Hepatocyte (in vitro differentiated cells): ENCODE data around the gene OCA2. TPM values are rescaled to one million over a fixed set of nuclear protein-coding genes. Genes with fewer than 3 reads are reported as not detected.

Experiments used
- DNase-seq: peaks from one replicate; pipeline ENCODE4 v3.0.0-alpha.2; 2016; ENCODE audit warnings: low spot score
- H2AFZ ChIP-seq: fragments of 200-600 bp; sonication (generic); 2 replicates; pipeline ENCODE4 v1.6.0; 2016; ENCODE audit warnings: antibody characterized with exemption, mild to moderate bottlenecking
- H3K27ac ChIP-seq: fragments of 200-600 bp; sonication (generic); 2 replicates; pipeline ENCODE4 v1.5.1; 2016; ENCODE audit warnings: mild to moderate bottlenecking
- H3K27me3 ChIP-seq: fragments of 200-600 bp; sonication (generic); 2 replicates; pipeline ENCODE4 v1.6.1; 2016
- H3K36me3 ChIP-seq: fragments of 200-600 bp; sonication (generic); replicated peaks from 2 replicates; pipeline ENCODE4 v1.5.1; 2016; ENCODE audit warnings: low read depth; ENCODE audit not compliant: insufficient read depth
- H3K4me1 ChIP-seq: fragments of 200-600 bp; sonication (generic); 2 replicates; pipeline ENCODE4 v1.5.1; 2016; ENCODE audit warnings: mild to moderate bottlenecking, moderate library complexity; ENCODE audit not compliant: insufficient read depth
- H3K4me2 ChIP-seq: fragments of 200-600 bp; sonication (generic); 2 replicates; pipeline ENCODE4 v1.6.0; 2016
- H3K4me3 ChIP-seq: fragments of 200-600 bp; sonication (generic); 2 replicates; pipeline ENCODE4 v1.5.1; 2016; ENCODE audit warnings: mild to moderate bottlenecking
- H3K79me2 ChIP-seq: fragments of 200-600 bp; sonication (generic); 2 replicates; pipeline ENCODE4 v1.6.0; 2017; ENCODE audit warnings: mild to moderate bottlenecking
- H3K9me2 ChIP-seq: fragments of 200-600 bp; sonication (generic); replicated peaks from 2 replicates; pipeline ENCODE4 v1.6.0; 2017; ENCODE audit warnings: mild to moderate bottlenecking; ENCODE audit not compliant: insufficient read depth
- H3K9me3 ChIP-seq: fragments of 200-600 bp; sonication (generic); 2 replicates; pipeline ENCODE4 v1.5.1; 2016; ENCODE audit warnings: low read depth, mild to moderate bottlenecking
- H4K20me1 ChIP-seq: fragments of 200-600 bp; sonication (generic); 2 replicates; pipeline ENCODE4 v1.6.0; 2016; ENCODE audit warnings: mild to moderate bottlenecking; ENCODE audit not compliant: insufficient read depth, poor library complexity, severe bottlenecking
- EZH2 ChIP-seq: fragments of 200-600 bp; sonication (generic); IDR thresholded peaks from 2 replicates; pipeline ENCODE4 v1.6.1; 2016; ENCODE audit warnings: antibody characterized with exemption, mild to moderate bottlenecking, borderline replicate concordance
- EZH2phosphoT487 ChIP-seq: fragments of 200-600 bp; sonication (generic); IDR thresholded peaks from one replicate; pipeline ENCODE4 v1.6.1; 2018; ENCODE audit warnings: antibody characterized with exemption, mild to moderate bottlenecking, low read depth, moderate library complexity; ENCODE audit not compliant: unreplicated experiment, severe bottlenecking
- WGBS: methylation state at CpG from one replicate; pipeline ENCODE4 v1.1.6; 2016; ENCODE audit warnings: low lambda C conversion rate; ENCODE audit errors: missing lambda C conversion rate; 5-methylcytosine and 5-hydroxymethylcytosine counted together
- polyA plus RNA-seq: library from polyadenylated mRNA; unstranded; fragments of >200 nt; fragmentation: Nextera tagmentation; extraction: Ambion mirVana; gene quantifications from 2 replicates; pipeline ENCODE4 v1.2.1, GENCODE V29; 2016
- total RNA-seq: library from RNA; depleted of rRNA; stranded (reverse); fragments of >200 nt; gene quantifications from 2 replicates; pipeline ENCODE4 v1.2.3, GENCODE V29; 2014
- TF ChIP-seq, protein P1 (sequence below): fragments of 200-600 bp; sonication (generic); IDR thresholded peaks from 2 replicates; pipeline ENCODE4 v1.5.1; 2016; ENCODE audit warnings: antibody characterized with exemption, mild to moderate bottlenecking; ENCODE audit not compliant: poor library complexity

Gene OCA2
- total and polyA plus RNA-seq, 2 experiments from 2014 or later, result 25.1 to 27.7 TPM

DNA sequence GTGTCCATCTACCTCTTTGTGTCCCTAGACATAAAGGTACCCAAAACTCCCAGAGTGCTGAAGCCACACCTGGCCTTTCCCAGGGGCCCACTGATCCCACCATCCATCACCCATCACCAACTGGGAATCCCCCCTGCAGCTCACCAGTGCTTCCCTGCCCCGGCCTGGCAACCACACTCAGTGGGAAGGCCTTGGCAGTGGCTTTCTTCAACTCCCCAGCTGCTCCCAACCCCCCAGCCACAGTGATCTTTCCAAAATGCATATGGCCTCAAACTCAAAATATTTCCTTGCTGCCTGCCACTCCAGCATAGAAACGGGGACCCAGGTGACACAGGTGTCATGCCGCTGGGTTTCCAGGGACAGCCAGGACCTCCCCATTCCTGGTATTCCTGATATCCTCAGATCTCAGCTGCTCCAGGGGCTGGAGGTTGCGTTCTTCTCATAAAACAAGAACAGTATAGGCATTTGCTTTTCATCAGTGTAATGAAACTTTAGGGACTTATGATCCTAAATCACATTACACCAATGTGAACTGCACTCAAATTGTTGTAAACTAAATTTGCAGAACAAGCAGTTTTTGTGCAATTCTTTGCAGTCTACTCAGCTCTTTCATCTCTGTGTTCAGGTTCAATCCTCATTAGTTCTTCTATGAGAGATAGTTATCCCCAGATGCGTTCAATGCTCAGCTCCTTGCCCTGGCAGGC, 1.3 kb downstream of the OCA2 start:
- H3K27me3 ChIP-seq, result peaks cover 56% of the 10 kb centered on the region
- H3K4me2 ChIP-seq, result peak overlapping the region; percentile 93
- H4K20me1 ChIP-seq, result no peaks in the 10 kb centered on the region
- H3K9me3 ChIP-seq, result no peaks in the 10 kb centered on the region
- DNase-seq, result no peak
- WGBS, result 84% methylated on average over 5 of the region's 5 CpGs
- no peaks in the 10 kb centered on the region for H3K36me3 ChIP-seq
- no peak overlapping the region for H2AFZ ChIP-seq
- H3K9me2 ChIP-seq, result no peaks in the 10 kb centered on the region
- H3K4me3 ChIP-seq, result no peak overlapping the region
- H3K27ac ChIP-seq, result no peak overlapping the region
- TF ChIP-seq, protein P1, sequence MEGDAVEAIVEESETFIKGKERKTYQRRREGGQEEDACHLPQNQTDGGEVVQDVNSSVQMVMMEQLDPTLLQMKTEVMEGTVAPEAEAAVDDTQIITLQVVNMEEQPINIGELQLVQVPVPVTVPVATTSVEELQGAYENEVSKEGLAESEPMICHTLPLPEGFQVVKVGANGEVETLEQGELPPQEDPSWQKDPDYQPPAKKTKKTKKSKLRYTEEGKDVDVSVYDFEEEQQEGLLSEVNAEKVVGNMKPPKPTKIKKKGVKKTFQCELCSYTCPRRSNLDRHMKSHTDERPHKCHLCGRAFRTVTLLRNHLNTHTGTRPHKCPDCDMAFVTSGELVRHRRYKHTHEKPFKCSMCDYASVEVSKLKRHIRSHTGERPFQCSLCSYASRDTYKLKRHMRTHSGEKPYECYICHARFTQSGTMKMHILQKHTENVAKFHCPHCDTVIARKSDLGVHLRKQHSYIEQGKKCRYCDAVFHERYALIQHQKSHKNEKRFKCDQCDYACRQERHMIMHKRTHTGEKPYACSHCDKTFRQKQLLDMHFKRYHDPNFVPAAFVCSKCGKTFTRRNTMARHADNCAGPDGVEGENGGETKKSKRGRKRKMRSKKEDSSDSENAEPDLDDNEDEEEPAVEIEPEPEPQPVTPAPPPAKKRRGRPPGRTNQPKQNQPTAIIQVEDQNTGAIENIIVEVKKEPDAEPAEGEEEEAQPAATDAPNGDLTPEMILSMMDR, result no peak
- no peak for TF ChIP-seq EZH2phosphoT487
- TF ChIP-seq EZH2, result no peak
- no peaks in the 10 kb centered on the region for H3K79me2 ChIP-seq
- peaks cover 30% of the 10 kb centered on the region for H3K4me1 ChIP-seq

DNA sequence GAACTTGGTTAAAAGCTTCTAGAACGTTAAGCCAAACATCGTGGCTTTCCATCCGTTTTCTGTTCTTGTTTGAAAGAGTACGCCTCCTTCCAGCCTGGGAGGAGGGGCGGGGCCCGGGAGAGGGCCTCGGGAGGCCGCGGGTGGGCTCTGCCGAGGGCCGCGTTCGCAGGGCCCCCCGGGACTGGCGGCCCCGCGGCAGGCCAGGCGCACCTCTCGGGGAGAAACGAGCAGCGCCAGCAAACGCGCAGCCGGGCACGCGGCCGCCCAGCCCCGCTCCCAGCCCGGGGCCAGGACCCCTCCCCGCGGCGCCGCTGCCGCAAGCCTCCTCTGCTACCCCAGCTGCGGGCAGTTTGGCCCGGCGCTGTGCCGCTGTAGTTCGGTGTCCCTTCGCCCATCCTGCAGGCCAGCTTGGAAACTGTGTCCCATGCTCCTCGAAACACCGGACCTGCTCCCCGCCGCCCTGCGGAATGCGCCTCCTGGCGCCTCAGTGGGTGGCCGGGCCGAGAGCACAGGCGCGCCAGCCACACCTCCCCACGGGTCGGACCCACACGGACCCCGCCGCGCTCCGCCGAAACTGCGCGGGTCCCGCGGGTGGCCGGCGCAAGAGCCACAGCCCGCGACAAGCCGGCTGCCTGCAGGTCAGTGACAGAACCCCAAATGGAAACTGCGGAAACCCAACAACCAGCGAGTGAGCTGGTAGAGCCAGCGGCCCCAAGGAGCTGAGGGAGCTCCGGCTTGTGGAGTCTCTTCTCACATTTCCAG, 2.3 kb downstream of the OCA2 start:
- peak overlapping the region; percentile 36 for H3K4me3 ChIP-seq
- H3K4me1 ChIP-seq, result peaks cover 30% of the 10 kb centered on the region
- DNase-seq, result peak; percentile 57
- WGBS, result 4% methylated on average over 49 of the region's 72 CpGs
- peak overlapping the region; percentile 68 for H3K27ac ChIP-seq
- peak overlapping the region; percentile 93 for H3K4me2 ChIP-seq
- H3K36me3 ChIP-seq, result no peaks in the 10 kb centered on the region
- no peaks in the 10 kb centered on the region for H3K79me2 ChIP-seq
- no peaks in the 10 kb centered on the region for H3K9me2 ChIP-seq
- peak overlapping the region; percentile 43 for H2AFZ ChIP-seq
- no peaks in the 10 kb centered on the region for H3K9me3 ChIP-seq
- H4K20me1 ChIP-seq, result no peaks in the 10 kb centered on the region
- H3K27me3 ChIP-seq, result peaks cover 58% of the 10 kb centered on the region
- peak; percentile 26 for TF ChIP-seq EZH2phosphoT487
- TF ChIP-seq EZH2, result peak; percentile 36
- TF ChIP-seq, protein P1, result no peak

DNA sequence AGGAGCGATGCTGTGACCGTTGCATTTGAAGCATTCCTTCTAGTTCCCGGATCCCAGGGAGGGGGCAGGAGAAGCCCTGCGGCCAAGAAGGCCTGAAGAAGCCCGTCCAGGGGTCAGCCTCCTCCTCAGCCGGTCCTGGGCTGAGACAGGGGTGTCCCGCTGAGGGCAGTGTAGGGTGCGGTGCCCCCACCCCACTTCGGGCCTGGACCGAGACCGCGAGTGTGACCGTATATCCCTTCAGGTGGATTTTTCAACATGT, 2.8 kb downstream of the OCA2 start:
- no peaks in the 10 kb centered on the region for H4K20me1 ChIP-seq
- TF ChIP-seq EZH2phosphoT487 (no peak), EZH2 (no peak)
- TF ChIP-seq, protein P1, result no peak
- peaks cover 30% of the 10 kb centered on the region for H3K4me1 ChIP-seq
- no peaks in the 10 kb centered on the region for H3K79me2 ChIP-seq
- H3K36me3 ChIP-seq, result no peaks in the 10 kb centered on the region
- H3K4me3 ChIP-seq, result peak overlapping the region; percentile 36
- no peak for DNase-seq
- WGBS, result 3% methylated on average over 13 of the region's 13 CpGs
- peak overlapping the region; percentile 68 for H3K27ac ChIP-seq
- peaks cover 58% of the 10 kb centered on the region for H3K27me3 ChIP-seq
- peak overlapping the region; percentile 43 for H2AFZ ChIP-seq
- H3K4me2 ChIP-seq, result peak overlapping the region; percentile 93
- no peaks in the 10 kb centered on the region for H3K9me3 ChIP-seq
- no peaks in the 10 kb centered on the region for H3K9me2 ChIP-seq
